Measurements from ENCODE around the gene NGEF. TPM values are rescaled to one million over a fixed set of nuclear protein-coding genes. Genes with fewer than 3 reads are reported as not detected.
"Not testable (repeated sequence)": the region's sequence is repeated elsewhere in the genome, so short reads cannot be mapped to it uniquely, and the experiment has no call there.

Gene NGEF
- total RNA-seq, 2 donors from 2014 or later = 0.81 to 3.6 TPM

DNA sequence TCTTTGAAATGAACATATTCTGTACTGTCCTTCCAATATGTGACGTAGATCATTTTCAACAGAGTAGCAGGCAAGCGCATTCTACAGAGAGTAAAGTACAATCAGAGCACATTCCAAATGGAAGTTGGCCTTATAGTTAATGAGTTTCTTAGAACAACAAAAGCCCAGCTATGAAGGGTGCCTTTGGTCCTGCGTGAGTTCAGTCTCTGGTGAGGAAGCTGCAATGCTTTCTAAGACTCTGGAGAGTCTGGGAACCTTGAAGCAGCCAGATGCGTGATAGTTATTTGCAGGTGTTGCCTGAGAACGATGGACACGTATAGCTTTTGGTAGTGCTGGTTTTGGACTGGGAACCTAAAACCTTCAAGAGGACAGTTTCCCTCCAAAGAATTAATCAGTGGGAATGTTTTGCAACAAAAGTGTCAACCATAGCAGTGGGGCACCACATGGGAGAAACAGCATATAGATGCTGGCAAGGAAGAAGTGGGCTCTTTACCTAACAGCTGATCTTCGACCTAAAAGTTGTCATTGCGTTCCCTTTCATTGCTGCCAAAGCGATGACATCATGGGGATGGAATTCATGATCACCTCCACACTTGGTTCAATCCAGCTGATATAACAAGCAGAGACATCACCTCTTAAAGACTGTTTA is 152.3 kb downstream of the NGEF start:
- Histone ChIP-seq H3K27ac (no peak overlapping the region), H3K4me3 (no peak overlapping the region), H3K4me1 (ENCODE audit: control insufficient read depth in 1 of 2, low read depth in 2 of 2) (no peaks in the 10 kb centered on the region), H3K27me3 (replicated peaks; ENCODE audit: insufficient read depth) (no peaks in the 10 kb centered on the region), H3K36me3 (peaks cover 24% of the 10 kb centered on the region), H3K9me3 (no peaks in the 10 kb centered on the region)
- no peak for ATAC-seq (ENCODE audit: insufficient number of reproducible peaks, low FRiP score, low read depth)
- DNase-seq (ENCODE audit: low spot score) = no peak
- TF ChIP-seq, protein P1, sequence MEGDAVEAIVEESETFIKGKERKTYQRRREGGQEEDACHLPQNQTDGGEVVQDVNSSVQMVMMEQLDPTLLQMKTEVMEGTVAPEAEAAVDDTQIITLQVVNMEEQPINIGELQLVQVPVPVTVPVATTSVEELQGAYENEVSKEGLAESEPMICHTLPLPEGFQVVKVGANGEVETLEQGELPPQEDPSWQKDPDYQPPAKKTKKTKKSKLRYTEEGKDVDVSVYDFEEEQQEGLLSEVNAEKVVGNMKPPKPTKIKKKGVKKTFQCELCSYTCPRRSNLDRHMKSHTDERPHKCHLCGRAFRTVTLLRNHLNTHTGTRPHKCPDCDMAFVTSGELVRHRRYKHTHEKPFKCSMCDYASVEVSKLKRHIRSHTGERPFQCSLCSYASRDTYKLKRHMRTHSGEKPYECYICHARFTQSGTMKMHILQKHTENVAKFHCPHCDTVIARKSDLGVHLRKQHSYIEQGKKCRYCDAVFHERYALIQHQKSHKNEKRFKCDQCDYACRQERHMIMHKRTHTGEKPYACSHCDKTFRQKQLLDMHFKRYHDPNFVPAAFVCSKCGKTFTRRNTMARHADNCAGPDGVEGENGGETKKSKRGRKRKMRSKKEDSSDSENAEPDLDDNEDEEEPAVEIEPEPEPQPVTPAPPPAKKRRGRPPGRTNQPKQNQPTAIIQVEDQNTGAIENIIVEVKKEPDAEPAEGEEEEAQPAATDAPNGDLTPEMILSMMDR (IDR thresholded peaks at IDR 0.05) = no peak

DNA sequence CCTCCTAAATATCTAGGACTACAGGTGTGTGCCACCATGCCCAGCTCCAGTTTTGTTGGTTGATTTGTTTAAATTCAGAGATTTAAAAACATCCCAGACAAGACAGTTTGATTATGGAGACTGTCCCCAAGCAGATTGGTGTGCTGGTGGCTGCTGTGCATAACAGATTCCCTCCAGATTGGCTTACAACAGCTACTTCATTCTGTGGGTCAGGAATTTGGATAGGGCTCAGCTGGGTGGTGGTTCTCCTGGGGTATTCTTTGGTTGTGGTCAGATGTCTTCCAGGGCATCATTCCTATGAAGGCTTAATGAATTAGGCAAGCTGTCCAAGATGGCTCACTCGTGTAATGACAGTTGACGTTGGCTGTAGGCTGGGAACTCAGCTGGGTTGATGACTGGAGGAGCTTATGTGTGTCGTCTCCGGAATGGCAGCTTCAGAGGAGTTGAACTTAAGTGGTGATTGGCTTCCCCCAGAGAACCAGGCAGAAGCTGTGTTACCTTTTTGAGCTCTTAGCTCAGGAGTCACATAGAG is 153.6 kb downstream of the NGEF start:
- ATAC-seq (ENCODE audit: insufficient number of reproducible peaks, low FRiP score, low read depth) = no peak
- H3K9me3 ChIP-seq = no peaks in the 10 kb centered on the region
- no peaks in the 10 kb centered on the region for H3K4me1 ChIP-seq (ENCODE audit: control insufficient read depth in 1 of 2, low read depth in 2 of 2)
- peaks cover 24% of the 10 kb centered on the region for H3K36me3 ChIP-seq
- DNase-seq (ENCODE audit: low spot score) = no peak
- H3K4me3 ChIP-seq = no peak overlapping the region
- TF ChIP-seq, protein P1 (IDR thresholded peaks at IDR 0.05) = no peak
- no peaks in the 10 kb centered on the region for H3K27me3 ChIP-seq (replicated peaks; ENCODE audit: insufficient read depth)
- H3K27ac ChIP-seq = no peak overlapping the region

DNA sequence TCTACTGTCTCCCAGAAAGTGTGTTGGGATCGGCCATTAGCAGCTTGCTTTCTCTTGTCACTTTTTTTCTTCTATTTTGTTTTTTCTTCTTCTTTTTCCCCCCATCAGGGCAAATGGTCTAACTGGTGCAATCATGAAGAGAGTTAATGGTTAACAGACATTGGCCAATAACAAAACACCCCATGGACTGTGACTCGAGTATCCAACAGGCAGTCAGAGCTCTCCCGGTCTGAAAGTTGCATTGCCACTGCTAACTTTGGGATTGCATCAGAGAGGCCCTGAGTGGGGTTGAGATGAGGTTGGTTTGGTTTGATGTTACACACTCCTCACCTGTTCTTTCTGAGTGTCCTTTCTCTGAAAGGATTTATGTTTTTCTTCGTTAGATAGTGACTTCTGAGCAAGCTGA is 155.9 kb downstream of the NGEF start:
- TF ChIP-seq, protein P1 (IDR thresholded peaks at IDR 0.05) = no peak
- ATAC-seq (ENCODE audit: insufficient number of reproducible peaks, low FRiP score, low read depth) (no peak), DNase-seq (ENCODE audit: low spot score) (no peak)
- Histone ChIP-seq H3K27me3 (replicated peaks; ENCODE audit: insufficient read depth) (no peaks in the 10 kb centered on the region), H3K4me3 (no peak overlapping the region), H3K27ac (no peak overlapping the region), H3K36me3 (peaks cover 25% of the 10 kb centered on the region), H3K9me3 (no peaks in the 10 kb centered on the region), H3K4me1 (ENCODE audit: control insufficient read depth in 1 of 2, low read depth in 2 of 2) (peaks cover 0 to 9% of the 10 kb centered on the region in 2 donors)

DNA sequence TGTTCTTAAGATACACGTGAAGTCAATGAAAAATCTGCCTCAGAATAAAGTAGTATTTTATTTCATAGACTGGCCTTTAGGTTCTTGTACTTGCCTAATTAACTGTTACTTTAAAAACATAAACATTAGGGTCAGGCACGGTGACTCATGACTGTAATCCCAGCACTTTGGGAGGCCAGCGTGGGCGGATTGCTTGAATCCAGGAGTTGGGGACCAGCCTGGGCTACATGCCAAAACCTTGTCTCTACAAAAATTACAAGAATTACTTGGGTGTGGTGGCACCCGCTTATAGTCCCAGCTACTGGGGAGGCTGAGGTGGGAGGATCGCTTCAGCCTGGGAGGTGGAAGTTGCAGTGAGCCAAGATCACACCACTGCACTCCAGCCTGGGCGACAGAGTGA is 159.0 kb downstream of the NGEF start:
- H3K4me1 ChIP-seq (ENCODE audit: control insufficient read depth in 1 of 2, low read depth in 2 of 2) = peaks cover 0 to 9% of the 10 kb centered on the region in 2 donors
- H3K4me3 ChIP-seq = no peak overlapping the region
- H3K36me3 ChIP-seq = peaks cover 54% of the 10 kb centered on the region
- no peaks in the 10 kb centered on the region for H3K27me3 ChIP-seq (replicated peaks; ENCODE audit: insufficient read depth)
- DNase-seq (ENCODE audit: low spot score) (no peak), ATAC-seq (ENCODE audit: insufficient number of reproducible peaks, low FRiP score, low read depth) (no peak)
- H3K27ac ChIP-seq = no peak overlapping the region
- no peaks in the 10 kb centered on the region for H3K9me3 ChIP-seq
- TF ChIP-seq, protein P1 (IDR thresholded peaks at IDR 0.05) = no peak

DNA sequence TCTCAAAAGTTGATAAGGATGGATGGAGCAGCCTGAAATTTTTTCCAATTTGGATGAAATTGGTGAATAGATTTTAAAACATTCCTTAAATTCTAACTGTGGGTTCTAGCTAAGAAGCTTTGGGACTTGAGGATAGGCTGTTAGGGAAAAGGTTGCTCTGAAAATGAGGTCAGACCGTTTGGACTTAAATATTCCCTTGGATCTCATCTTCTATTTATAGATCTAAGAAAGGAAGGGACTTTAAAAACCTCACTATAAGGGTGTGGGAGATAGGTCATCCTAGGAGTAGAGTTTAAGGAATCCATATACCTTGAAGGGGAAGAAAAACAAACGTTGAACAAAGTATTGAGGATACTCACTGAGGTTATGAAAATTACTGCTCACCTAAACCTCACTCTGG is 160.4 kb downstream of the NGEF start:
- Histone ChIP-seq H3K4me3 (no peak overlapping the region), H3K4me1 (ENCODE audit: control insufficient read depth in 1 of 2, low read depth in 2 of 2) (peaks cover 0 to 9% of the 10 kb centered on the region in 2 donors), H3K9me3 (no peaks in the 10 kb centered on the region), H3K27ac (no peak overlapping the region), H3K36me3 (peaks cover 57% of the 10 kb centered on the region), H3K27me3 (replicated peaks; ENCODE audit: insufficient read depth) (no peaks in the 10 kb centered on the region)
- DNase-seq (ENCODE audit: low spot score) (no peak), ATAC-seq (ENCODE audit: insufficient number of reproducible peaks, low FRiP score, low read depth) (no peak)
- TF ChIP-seq, protein P1 (IDR thresholded peaks at IDR 0.05) = no peak

DNA sequence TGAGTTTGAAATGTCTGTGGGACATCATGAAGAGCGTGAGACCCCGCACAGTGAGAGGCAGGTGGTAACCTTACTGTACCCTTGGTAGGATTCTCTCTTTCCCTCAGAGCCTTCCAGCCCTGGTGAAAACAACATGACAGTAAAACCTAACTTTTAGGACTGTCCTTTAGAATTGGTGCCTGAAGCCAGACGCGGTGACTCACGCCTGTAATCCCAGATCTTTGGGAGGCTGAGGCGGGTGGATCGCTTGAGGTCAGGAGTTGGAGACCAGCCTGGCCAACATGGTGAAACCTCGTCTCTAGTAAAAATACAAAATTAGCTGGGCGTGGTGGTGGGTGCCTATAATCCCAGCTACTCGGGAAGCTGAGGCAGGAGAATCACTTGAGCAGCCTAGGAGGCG is 161.0 kb downstream of the NGEF start:
- H3K4me3 ChIP-seq; ATAC-seq (ENCODE audit: insufficient number of reproducible peaks, low FRiP score, low read depth); H3K27ac ChIP-seq; H3K9me3 ChIP-seq; H3K27me3 ChIP-seq (replicated peaks; ENCODE audit: insufficient read depth); DNase-seq (ENCODE audit: low spot score); H3K4me1 ChIP-seq (ENCODE audit: control insufficient read depth in 1 of 2, low read depth in 2 of 2): not testable (repeated sequence)
- H3K36me3 ChIP-seq = peaks cover 52% of the 10 kb centered on the region

Data from thoracic aorta (tissue), 2 donors.